ENCODE results near the gene SPOCD1. TPM values are rescaled to one million over a fixed set of nuclear protein-coding genes. Genes with fewer than 3 reads are reported as not detected.

SPOCD1 gene
- polyA plus RNA-seq, 2 of the 4 experiments (the other 2 are of a cell fraction), result 0.98 to 4.8 TPM

- Histone ChIP-seq H3K27ac (no peak overlapping the region), H3K4me1 (peaks cover 5% of the 10 kb centered on the region; the same call in 1 of the 3 replicates), H3K4me2 (no peak overlapping the region), H3K4me3 (no peak overlapping the region), H3K9me3 (no peaks in the 10 kb centered on the region)
- ATAC-seq, result no peak
- no peak for FAIRE-seq
- CTCF ChIA-PET, result interaction anchor here (1.9 to 9.9 kb wide), 7 partner anchors 8 to 81 kb away, joined by 7 to 102 read pairs (median 12); no protein-coding TSS in a partner anchor
- TF ChIP-seq BHLHE40 (IDR thresholded peaks at IDR 0.05; ENCODE audit: low read depth, low read length) (no peak), JUNB (IDR thresholded peaks at IDR 0.05) (no peak), EHMT2 (IDR thresholded peaks at IDR 0.05; ENCODE audit: low read depth) (no peak), TFCP2L1 (CRISPR knock-in tag; IDR thresholded peaks at IDR 0.05) (no peak), HOXB13 (CRISPR knock-in tag; IDR thresholded peaks at IDR 0.05; ENCODE audit: low read depth) (no peak)
- TF ChIP-seq, protein P1, sequence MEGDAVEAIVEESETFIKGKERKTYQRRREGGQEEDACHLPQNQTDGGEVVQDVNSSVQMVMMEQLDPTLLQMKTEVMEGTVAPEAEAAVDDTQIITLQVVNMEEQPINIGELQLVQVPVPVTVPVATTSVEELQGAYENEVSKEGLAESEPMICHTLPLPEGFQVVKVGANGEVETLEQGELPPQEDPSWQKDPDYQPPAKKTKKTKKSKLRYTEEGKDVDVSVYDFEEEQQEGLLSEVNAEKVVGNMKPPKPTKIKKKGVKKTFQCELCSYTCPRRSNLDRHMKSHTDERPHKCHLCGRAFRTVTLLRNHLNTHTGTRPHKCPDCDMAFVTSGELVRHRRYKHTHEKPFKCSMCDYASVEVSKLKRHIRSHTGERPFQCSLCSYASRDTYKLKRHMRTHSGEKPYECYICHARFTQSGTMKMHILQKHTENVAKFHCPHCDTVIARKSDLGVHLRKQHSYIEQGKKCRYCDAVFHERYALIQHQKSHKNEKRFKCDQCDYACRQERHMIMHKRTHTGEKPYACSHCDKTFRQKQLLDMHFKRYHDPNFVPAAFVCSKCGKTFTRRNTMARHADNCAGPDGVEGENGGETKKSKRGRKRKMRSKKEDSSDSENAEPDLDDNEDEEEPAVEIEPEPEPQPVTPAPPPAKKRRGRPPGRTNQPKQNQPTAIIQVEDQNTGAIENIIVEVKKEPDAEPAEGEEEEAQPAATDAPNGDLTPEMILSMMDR (IDR thresholded peaks at IDR 0.05), result no peak
- POLR2A ChIA-PET, result interaction anchor here (1.4 kb wide), 1 partner anchor 35 kb away, joined by 3 read pairs; no protein-coding TSS in a partner anchor
- DNase-seq (ENCODE audit: low read depth in 1 of 2, low spot score in 1 of 2), result no peak
- 91% methylated on average over 17 of the region's 28 CpGs for WGBS (ENCODE audit: missing lambda C conversion rate)
Observed at GRCh38 chr1:31744165-31744888, 71.5 kb downstream of the SPOCD1 start.

DNA sequence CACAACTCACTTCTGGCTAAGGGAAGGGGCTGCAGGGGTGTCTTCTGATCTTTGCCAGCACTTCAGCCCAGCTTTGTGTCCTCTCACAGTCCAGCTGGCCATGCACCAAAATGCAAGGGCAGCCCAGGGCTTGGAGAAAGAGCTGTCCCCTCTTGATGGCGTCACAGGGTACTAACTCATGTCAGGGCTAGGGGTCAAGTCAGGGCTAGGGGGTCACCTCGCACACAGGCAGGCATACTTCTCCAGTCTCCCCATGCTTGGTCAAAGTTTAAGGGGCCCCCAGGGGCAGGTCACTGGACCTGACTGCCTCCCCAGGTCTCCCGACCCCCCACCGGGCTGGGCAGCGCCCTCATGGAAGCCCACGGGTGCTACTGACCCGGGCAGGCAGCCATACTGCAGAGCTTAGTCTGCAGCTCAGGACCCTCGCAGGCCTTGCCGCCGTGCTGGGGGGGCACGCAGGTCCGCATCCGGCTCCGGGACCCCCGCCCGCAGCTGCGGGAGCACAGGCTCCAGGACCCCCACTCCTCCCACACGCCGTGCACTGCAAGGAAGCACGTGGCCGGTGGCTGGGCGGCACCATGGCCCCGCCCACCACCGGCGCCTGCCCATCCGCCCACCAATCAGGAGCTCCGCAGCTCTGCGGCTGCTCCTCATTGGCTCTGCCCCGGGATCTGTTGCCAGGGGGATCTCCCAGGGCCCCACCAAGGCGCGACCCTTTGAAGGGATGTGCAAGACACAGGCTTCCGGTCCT is 73.2 kb downstream of the SPOCD1 start:
- Histone ChIP-seq H3K4me2 (no peak overlapping the region), H3K4me3 (no peak overlapping the region), H3K27ac (no peak overlapping the region), H3K4me1 (peaks cover 5% of the 10 kb centered on the region; the same call in 1 of the 3 replicates), H3K9me3 (no peaks in the 10 kb centered on the region)
- POLR2A ChIA-PET, result no interaction called here
- FAIRE-seq (no peak), DNase-seq (ENCODE audit: low read depth in 1 of 2, low spot score in 1 of 2) (no peak), ATAC-seq (no peak)
- TF ChIP-seq EHF (CRISPR knock-in tag; IDR thresholded peaks at IDR 0.05), result no peak
- no peak for TF ChIP-seq RCOR1 (IDR thresholded peaks at IDR 0.05; ENCODE audit: low read depth, low read length)
- no peak for TF ChIP-seq NFE2L2 (conservative IDR thresholded peaks at IDR 0.05; ENCODE audit: low read length)
- no peak for TF ChIP-seq TFCP2L1 (CRISPR knock-in tag; IDR thresholded peaks at IDR 0.05)
- no peak for TF ChIP-seq CEBPB (IDR thresholded peaks at IDR 0.05)
- TF ChIP-seq FOSB (CRISPR knock-in tag; IDR thresholded peaks at IDR 0.05), result no peak
- TF ChIP-seq TP53 (CRISPR knock-in tag; IDR thresholded peaks at IDR 0.05), result no peak
- TF ChIP-seq HOXA7 (CRISPR knock-in tag; IDR thresholded peaks at IDR 0.05), result no peak
- no peak for TF ChIP-seq HMGXB4 (CRISPR knock-in tag; IDR thresholded peaks at IDR 0.05; ENCODE audit: borderline replicate concordance)
- CTCF ChIA-PET, result interaction anchor here (0.6 to 9.9 kb wide), 4 partner anchors 27 to 92 kb away, joined by 3 to 102 read pairs (median 26); no protein-coding TSS in a partner anchor
- WGBS (ENCODE audit: missing lambda C conversion rate), result no CpG with 5 or more reads among the region's 32 CpGs

Small RNA genes within 50 kb of the gene (small RNA-seq; reads per million reads assigned to genes)
- 0 to 3.3 (median 0) reads per million in 6 experiments for gene MIR4254

Other genes with a start within 250 kb of the SPOCD1 start
- 0.09 and 0.22 TPM in 2 replicates for gene TINAGL1, start 239.5 kb downstream of the SPOCD1 start, polyA plus RNA-seq (2011; rRNA removed)
- gene TINAGL1, start 239.5 kb downstream of the SPOCD1 start, polyA plus RNA-seq (2017; fragmentation: RNase III; extraction: RNeasy Plus Mini Kit Qiagen cat#74134 plus additional on column Dnase treatment), result 0.88 to 1.2 TPM (median 1.1 TPM) in 3 replicates
- gene HCRTR1, start 198.3 kb downstream of the SPOCD1 start, polyA plus RNA-seq (2011; rRNA removed), result not detected in 2 replicates
- not detected in 3 replicates for gene HCRTR1, start 198.3 kb downstream of the SPOCD1 start, polyA plus RNA-seq (2017; fragmentation: RNase III; extraction: RNeasy Plus Mini Kit Qiagen cat#74134 plus additional on column Dnase treatment)
- 47.6 and 62.9 TPM in 2 replicates for gene PEF1, start 171.1 kb downstream of the SPOCD1 start, polyA plus RNA-seq (2011; rRNA removed)
- 37.3 to 38.5 TPM (median 38.3 TPM) in 3 replicates for gene PEF1, start 171.1 kb downstream of the SPOCD1 start, polyA plus RNA-seq (2017; fragmentation: RNase III; extraction: RNeasy Plus Mini Kit Qiagen cat#74134 plus additional on column Dnase treatment)
- 1.4 and 1.5 TPM in 2 replicates for gene COL16A1, start 112.0 kb downstream of the SPOCD1 start, polyA plus RNA-seq (2011; rRNA removed)
- gene COL16A1, start 112.0 kb downstream of the SPOCD1 start, polyA plus RNA-seq (2017; fragmentation: RNase III; extraction: RNeasy Plus Mini Kit Qiagen cat#74134 plus additional on column Dnase treatment), result 8.1 to 11.1 TPM (median 10.4 TPM) in 3 replicates
- 2.3 and 2.7 TPM in 2 replicates for gene ADGRB2, start 51.7 kb downstream of the SPOCD1 start, polyA plus RNA-seq (2011; rRNA removed)
- 6.3 to 7.0 TPM (median 6.6 TPM) in 3 replicates for gene ADGRB2, start 51.7 kb downstream of the SPOCD1 start, polyA plus RNA-seq (2017; fragmentation: RNase III; extraction: RNeasy Plus Mini Kit Qiagen cat#74134 plus additional on column Dnase treatment)
- gene PTP4A2, start 122.3 kb upstream of the SPOCD1 start, polyA plus RNA-seq (2011; rRNA removed), result 504 and 563 TPM in 2 replicates
- gene PTP4A2, start 122.3 kb upstream of the SPOCD1 start, polyA plus RNA-seq (2017; fragmentation: RNase III; extraction: RNeasy Plus Mini Kit Qiagen cat#74134 plus additional on column Dnase treatment), result 234 to 263 TPM (median 246 TPM) in 3 replicates
- gene KHDRBS1, start 197.8 kb upstream of the SPOCD1 start, polyA plus RNA-seq (2011; rRNA removed), result 60.6 and 63.6 TPM in 2 replicates
- 107 to 110 TPM (median 109 TPM) in 3 replicates for gene KHDRBS1, start 197.8 kb upstream of the SPOCD1 start, polyA plus RNA-seq (2017; fragmentation: RNase III; extraction: RNeasy Plus Mini Kit Qiagen cat#74134 plus additional on column Dnase treatment)